Osteoblast (primary cell): ENCODE measurements around the gene GRIN2C. TPM values are rescaled to one million over a fixed set of nuclear protein-coding genes. Genes with fewer than 3 reads are reported as not detected.

Experiments
- DNase-seq: peaks from one replicate; pipeline ENCODE4 v3.0.0; 2011; ENCODE audit warnings: low spot score, mixed read lengths; ENCODE audit not compliant: insufficient read length; ENCODE audit errors: missing footprints
- H2AFZ ChIP-seq: 2 replicates; pipeline ENCODE4 v1.6.0; 2011; ENCODE audit warnings: mild to moderate bottlenecking, low read length
- H3K27ac ChIP-seq: 2 replicates; pipeline ENCODE4 v1.5.1; 2011; ENCODE audit warnings: mild to moderate bottlenecking, low read depth, low read length, moderate library complexity
- H3K27me3 ChIP-seq: 2 replicates; pipeline ENCODE4 v1.6.0; 2012; ENCODE audit warnings: mild to moderate bottlenecking, control low read depth, inconsistent platforms, low read length, moderate library complexity; ENCODE audit not compliant: insufficient read depth
- H3K36me3 ChIP-seq: 2 replicates; pipeline ENCODE4 v1.5.1; 2011; ENCODE audit warnings: mild to moderate bottlenecking, low read length, control low read depth, moderate library complexity; ENCODE audit not compliant: insufficient read depth
- H3K4me1 ChIP-seq: 2 replicates; pipeline ENCODE4 v1.5.1; 2011; ENCODE audit warnings: mild to moderate bottlenecking, low read length, control low read depth, moderate library complexity; ENCODE audit not compliant: insufficient read depth
- H3K4me2 ChIP-seq: 2 replicates; pipeline ENCODE4 v1.6.0; 2011; ENCODE audit warnings: mild to moderate bottlenecking, low read length; ENCODE audit not compliant: insufficient read depth
- H3K4me3 ChIP-seq: fragments of 200-600 bp; sonication (generic); 3 replicates; pipeline ENCODE4 v1.5.1; 2012; ENCODE audit warnings: mild to moderate bottlenecking, low read length, inconsistent platforms; ENCODE audit not compliant: insufficient read depth
- H3K79me2 ChIP-seq: 2 replicates; pipeline ENCODE4 v1.6.0; 2012; ENCODE audit warnings: mild to moderate bottlenecking, low read length, control low read depth, inconsistent platforms; ENCODE audit not compliant: insufficient read depth
- H3K9me3 ChIP-seq: 2 replicates; pipeline ENCODE4 v1.5.1; 2011; ENCODE audit warnings: low read depth, low read length, control low read depth
- H4K20me1 ChIP-seq: 2 replicates; pipeline ENCODE4 v1.6.0; 2012; ENCODE audit warnings: mild to moderate bottlenecking, low read length, control low read depth; ENCODE audit not compliant: insufficient read depth
- CTCF ChIP-seq: IDR thresholded peaks from 2 replicates; pipeline ENCODE4 v1.5.1; 2011; ENCODE audit warnings: mild to moderate bottlenecking, low read depth, low read length, moderate library complexity; ENCODE audit errors: extremely low read depth
- total RNA-seq: library from RNA; depleted of rRNA; stranded (reverse); fragments of >200 nt; gene quantifications from 2 replicates; pipeline ENCODE4 v1.2.3, GENCODE V29; 2012

Gene GRIN2C
- total RNA-seq, 1 donor: 0.72 TPM

GRCh38 chr17:74822335-74822938, 37.2 kb downstream of the GRIN2C start:
- Histone ChIP-seq H3K9me3 (no peaks in the 10 kb centered on the region), H3K4me3 (no peak overlapping the region), H3K4me1 (no peaks in the 10 kb centered on the region), H3K36me3 (peaks cover 7% of the 10 kb centered on the region), H4K20me1 (peaks cover 4% of the 10 kb centered on the region), H3K79me2 (no peaks in the 10 kb centered on the region), H3K4me2 (no peak overlapping the region), H3K27ac (no peak overlapping the region), H3K27me3 (no peaks in the 10 kb centered on the region), H2AFZ (no peak overlapping the region)
- TF ChIP-seq CTCF: no peak
- no peak for DNase-seq

- TF ChIP-seq CTCF: no peak
Measured at GRCh38 chr17:74821655-74822334, 37.9 kb downstream of the GRIN2C start.

GRCh38 chr17:74819801-74820436, 39.8 kb downstream of the GRIN2C start:
- Histone ChIP-seq H3K4me2 (no peak overlapping the region), H3K9me3 (no peaks in the 10 kb centered on the region), H3K36me3 (peaks cover 8% of the 10 kb centered on the region), H3K27ac (no peak overlapping the region), H3K4me1 (no peaks in the 10 kb centered on the region), H3K27me3 (no peaks in the 10 kb centered on the region), H2AFZ (no peak overlapping the region), H4K20me1 (peaks cover 8% of the 10 kb centered on the region), H3K4me3 (no peak overlapping the region), H3K79me2 (no peaks in the 10 kb centered on the region)
- no peak for TF ChIP-seq CTCF
- no peak for DNase-seq

More at GRCh38 chr17:74821655-74822334, 37.9 kb downstream of the GRIN2C start:
- H3K4me1 ChIP-seq: no peaks in the 10 kb centered on the region
- peaks cover 10% of the 10 kb centered on the region for H3K36me3 ChIP-seq
- H3K4me3 ChIP-seq: no peak overlapping the region
- H3K27me3 ChIP-seq: no peaks in the 10 kb centered on the region
- H3K9me3 ChIP-seq: no peaks in the 10 kb centered on the region
- H3K79me2 ChIP-seq: no peaks in the 10 kb centered on the region
- no peak overlapping the region for H3K4me2 ChIP-seq
- H3K27ac ChIP-seq: no peak overlapping the region
- no peak overlapping the region for H2AFZ ChIP-seq
- no peak for DNase-seq
- peaks cover 4% of the 10 kb centered on the region for H4K20me1 ChIP-seq

- no peak overlapping the region for H2AFZ ChIP-seq
- no peak for TF ChIP-seq CTCF
- H4K20me1 ChIP-seq: peaks cover 12% of the 10 kb centered on the region
- no peaks in the 10 kb centered on the region for H3K9me3 ChIP-seq
- H3K4me1 ChIP-seq: no peaks in the 10 kb centered on the region
- no peak overlapping the region for H3K4me3 ChIP-seq
- no peak overlapping the region for H3K27ac ChIP-seq
- DNase-seq: no peak
- peaks cover 8% of the 10 kb centered on the region for H3K36me3 ChIP-seq
- no peak overlapping the region for H3K4me2 ChIP-seq
- H3K79me2 ChIP-seq: no peaks in the 10 kb centered on the region
- H3K27me3 ChIP-seq: no peaks in the 10 kb centered on the region
Measured at GRCh38 chr17:74818291-74818938, 41.3 kb downstream of the GRIN2C start.
